Tibial artery (tissue), 4 donors: ENCODE results near the gene TNC.

ENCODE experiments used
- DNase-seq, 2 donors: peaks; one replicate each; pipeline ENCODE4 v3.0.0-alpha.2; 2019
- H3K27ac ChIP-seq, 2 donors: fragments of 200-600 bp; sonication (generic) in 1 of 2; 1 replicate in 1 of 2; 2 replicates in 1 of 2; pipeline ENCODE4 v1.5.1; 2018 to 2019; ENCODE audit warnings: mild to moderate bottlenecking in 1 of 2
- H3K27me3 ChIP-seq, 2 donors: fragments of 200-600 bp; sonication (generic) in 1 of 2; one replicate each; pipeline versions ENCODE4 v1.5.1 to v1.6.0; 2016 to 2019
- H3K36me3 ChIP-seq, 3 donors: fragments of 200-600 bp; sonication (generic) in 2 of 3; one replicate each; pipeline ENCODE4 v1.5.1; 2016 to 2019; ENCODE audit warnings: mild to moderate bottlenecking in 2 of 3
- H3K4me1 ChIP-seq, 4 donors: fragments of 200-600 bp; sonication (generic) in 2 of 4; 1 replicate in 3 of 4; 2 replicates in 1 of 4; pipeline ENCODE4 v1.5.1; 2016 to 2019
- H3K4me3 ChIP-seq, 2 donors: fragments of 200-600 bp; sonication (generic) in 1 of 2; 1 replicate in 1 of 2; 2 replicates in 1 of 2; pipeline ENCODE4 v1.5.1; 2018 to 2019; ENCODE audit warnings: mild to moderate bottlenecking in 2 of 2
- H3K9me3 ChIP-seq, 3 donors: fragments of 200-600 bp; sonication (generic) in 1 of 3; one replicate each; pipeline ENCODE4 v1.5.1; 2016 to 2019
- CTCF ChIP-seq, 2 experiments: fragments of 200-600 bp in 1 of 2; fragments of 450-650 bp in 1 of 2; IDR thresholded peaks; one replicate each; pipeline ENCODE4 v1.5.1; 2017 to 2019; ENCODE audit warnings: antibody characterized with exemption in 2 of 2, mild to moderate bottlenecking in 1 of 2, moderate library complexity in 1 of 2
- intact Hi-C: fragments of 100-400 bp; cut with DNase I; formaldehyde crosslinking; loops from one replicate; pipeline ENCODE4 v1.15.0; 2023; ENCODE audit warnings: low total_unique reads

TNC gene

DNA sequence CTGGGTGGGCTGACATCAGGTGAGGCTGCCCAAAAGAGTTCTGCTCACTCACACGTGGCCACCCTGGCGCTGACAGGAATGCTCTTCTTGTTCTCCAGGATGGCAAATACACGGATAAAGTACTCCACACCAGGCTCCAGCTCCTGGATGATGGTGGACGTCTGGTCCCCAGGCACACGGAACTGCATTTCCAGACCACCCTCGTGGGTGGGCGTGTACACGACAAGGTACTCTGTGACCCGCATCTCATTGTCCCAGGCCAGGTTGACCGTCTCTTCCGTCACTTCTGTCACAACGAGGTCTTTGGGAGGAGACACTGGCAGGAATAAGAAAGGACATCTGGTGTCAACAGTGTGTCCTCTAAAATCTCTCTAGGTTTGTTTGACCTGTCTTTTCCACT is 33.8 kb downstream of the TNC start:
- no peak for DNase-seq
- intact Hi-C loops: no loop called here

DNA sequence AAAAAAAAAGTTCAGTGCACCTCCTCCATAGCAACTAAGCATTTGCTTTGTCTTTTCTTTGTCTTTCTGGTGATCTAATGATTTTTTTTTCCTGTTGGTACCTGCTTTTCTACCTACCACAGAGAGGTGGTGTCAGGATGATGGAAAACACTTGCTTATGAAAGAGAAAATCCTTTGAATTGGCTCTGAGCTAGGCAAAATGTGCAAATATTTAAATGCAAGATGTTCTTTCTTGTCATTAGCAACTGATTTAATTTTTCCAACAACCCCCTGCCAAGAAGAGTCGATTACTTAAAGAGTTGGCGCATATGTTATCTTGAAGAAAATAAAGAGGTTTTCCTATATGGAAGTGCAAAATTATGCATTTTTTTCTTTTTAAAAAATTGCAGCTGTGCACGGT is 37.7 kb downstream of the TNC start:
- DNase-seq: no peak
- intact Hi-C loops: no loop called here

More for the DNA sequence above, 33.8 kb downstream of the TNC start:
- no peak for TF ChIP-seq CTCF (IDR thresholded peaks at IDR 0.05)
- Histone ChIP-seq H3K27me3 (no peaks in the 10 kb centered on the region), H3K9me3 (no peaks in the 10 kb centered on the region), H3K36me3 (peaks cover 53 to 70% (median 69%) of the 10 kb centered on the region in 3 donors), H3K4me1 (peaks cover 0 to 18% (median 2%) of the 10 kb centered on the region in 4 donors), H3K27ac (peak overlapping the region; percentile 33 to 51), H3K4me3 (no peak overlapping the region)

DNA sequence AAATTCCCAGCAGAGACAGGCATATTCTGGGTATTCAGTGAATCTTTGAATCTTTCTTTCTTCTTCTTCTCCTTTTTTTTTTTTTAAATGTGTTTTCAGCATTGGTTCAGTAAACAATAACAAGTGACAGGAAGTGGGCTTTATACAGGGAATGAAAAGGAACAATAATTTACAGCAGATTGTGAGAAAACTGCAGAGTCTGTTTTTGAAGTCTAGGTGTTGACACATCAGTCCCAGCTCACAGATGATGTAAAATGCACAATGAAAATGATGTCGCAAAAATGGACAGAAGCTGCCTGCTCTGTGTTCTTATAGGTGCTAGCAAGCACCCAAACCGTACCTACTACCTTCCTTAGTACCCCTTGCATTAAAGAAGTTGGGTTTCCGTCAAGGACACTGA is 38.8 kb downstream of the TNC start:
- DNase-seq: no peak
- Histone ChIP-seq H3K36me3 (peaks cover 68 to 85% (median 81%) of the 10 kb centered on the region in 3 donors), H3K9me3 (no peaks in the 10 kb centered on the region), H3K27me3 (no peaks in the 10 kb centered on the region), H3K4me1 (no peaks in the 10 kb centered on the region), H3K4me3 (no peak overlapping the region), H3K27ac (peak overlapping the region in 1 of 2 donors; percentile 22)
- intact Hi-C loops: no loop called here
- no peak for TF ChIP-seq CTCF (IDR thresholded peaks at IDR 0.05)

More for the DNA sequence above, 37.7 kb downstream of the TNC start:
- H3K4me1 ChIP-seq: no peaks in the 10 kb centered on the region
- peaks cover 66 to 84% (median 75%) of the 10 kb centered on the region in 3 donors for H3K36me3 ChIP-seq
- H3K9me3 ChIP-seq: no peaks in the 10 kb centered on the region
- peak overlapping the region in 1 of 2 donors; percentile 22 for H3K27ac ChIP-seq
- H3K27me3 ChIP-seq: no peaks in the 10 kb centered on the region
- TF ChIP-seq CTCF (IDR thresholded peaks at IDR 0.05): no peak
- H3K4me3 ChIP-seq: no peak overlapping the region

GRCh38 chr9:115073456-115073855 is 44.5 kb downstream of the TNC start:
- H3K27ac ChIP-seq: peak overlapping the region in 1 of 2 donors; percentile 19
- H3K9me3 ChIP-seq: no peaks in the 10 kb centered on the region
- no peak overlapping the region for H3K4me3 ChIP-seq
- TF ChIP-seq CTCF (IDR thresholded peaks at IDR 0.05): no peak
- no peaks in the 10 kb centered on the region for H3K27me3 ChIP-seq
- DNase-seq: no peak
- intact Hi-C loops: no loop called here
- H3K4me1 ChIP-seq: peaks cover 0 to 7% (median 0%) of the 10 kb centered on the region in 4 donors
- peaks cover 66 to 89% (median 83%) of the 10 kb centered on the region in 3 donors for H3K36me3 ChIP-seq

DNA sequence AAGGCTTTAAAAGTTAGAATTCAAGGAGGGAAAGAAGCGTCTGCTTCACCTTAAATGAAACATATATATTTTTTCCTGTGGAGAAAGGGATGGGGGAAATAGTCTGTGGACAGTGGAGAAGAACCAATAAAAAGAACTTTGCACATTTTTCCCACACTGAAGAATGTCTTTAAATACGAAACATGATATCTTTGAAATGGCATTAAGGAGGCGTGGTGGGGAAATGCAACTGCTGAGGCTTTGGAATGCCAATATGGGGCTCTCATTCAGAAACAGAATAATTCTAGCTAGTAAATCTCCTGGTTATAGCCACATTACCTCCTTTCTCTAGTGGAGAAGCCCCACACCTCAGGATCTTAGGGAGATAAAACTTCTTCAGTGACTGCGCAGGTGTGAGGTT is 46.8 kb downstream of the TNC start:
- no peak for DNase-seq
- no peak for TF ChIP-seq CTCF (IDR thresholded peaks at IDR 0.05)
- Histone ChIP-seq H3K27me3 (no peaks in the 10 kb centered on the region), H3K27ac (peak overlapping the region in 1 of 2 donors; percentile 1), H3K9me3 (no peaks in the 10 kb centered on the region), H3K36me3 (peaks cover 54 to 75% (median 64%) of the 10 kb centered on the region in 3 donors), H3K4me1 (peaks cover 0 to 15% (median 4%) of the 10 kb centered on the region in 4 donors), H3K4me3 (no peak overlapping the region)
- intact Hi-C loops: no loop called here

- intact Hi-C loops: no loop called here
- Histone ChIP-seq H3K9me3 (no peaks in the 10 kb centered on the region), H3K4me3 (no peak overlapping the region), H3K4me1 (peaks cover 0 to 24% (median 5%) of the 10 kb centered on the region in 4 donors), H3K27ac (peak overlapping the region; percentile 38 to 42), H3K36me3 (peaks cover 40 to 66% (median 50%) of the 10 kb centered on the region in 3 donors), H3K27me3 (no peaks in the 10 kb centered on the region)
- TF ChIP-seq CTCF (IDR thresholded peaks at IDR 0.05): no peak
- DNase-seq: no peak
Observed at GRCh38 chr9:115069771-115070170, 48.2 kb downstream of the TNC start.
